Endothelial cell of umbilical vein (primary cell): ENCODE data around the gene TRABD. TPM values are rescaled to one million over a fixed set of nuclear protein-coding genes. Genes with fewer than 3 reads are reported as not detected.

Source experiments
- BruUV-seq: library from RNA; stranded (reverse); fragments of 400-500 nt; replicated peaks from 2 replicates; lab custom pipeline; 2021; lab: Mats Ljungman, UMichigan
- CTCF ChIA-PET: fragments of 300-600, 350-600 bp; sonication (Branson Sonifier 250); formaldehyde crosslinking; loops from one replicate; lab custom pipeline; 2021; ENCODE audit warnings: antibody characterized with exemption, inconsistent platforms; lab: Charles Lee
- POLR2A ChIA-PET: fragments of 300-600, 350-600 bp; sonication (Branson Sonifier 250); formaldehyde crosslinking; loops from one replicate; lab custom pipeline; 2021; ENCODE audit warnings: antibody characterized with exemption, inconsistent platforms; lab: Charles Lee
- DNase-seq: peaks from one replicate; pipeline ENCODE4 v3.0.0-alpha.2; 2011; ENCODE audit warnings: low read depth, low spot score
- FAIRE-seq: peaks from 2 replicates; lab custom pipeline; 2011; peaks lifted over from hg19 to GRCh38; lab: Jason Lieb, UNC
- H2AFZ ChIP-seq: 2 replicates; pipeline ENCODE4 v1.6.0; 2012; ENCODE audit warnings: low read depth, low read length, control low read depth, inconsistent platforms
- H3K27ac ChIP-seq: 2 replicates; pipeline ENCODE4 v1.5.1; 2011; ENCODE audit warnings: low read depth, mild to moderate bottlenecking, control low read depth, low read length, moderate library complexity; ENCODE audit not compliant: insufficient read depth
- H3K27me3 ChIP-seq, 2 experiments: 2 replicates each; pipeline versions ENCODE4 v1.6.0 to v1.6.1; 2011; ENCODE audit warnings: low read length in 2 of 2, mixed read lengths in 1 of 2; ENCODE audit not compliant: control insufficient read depth in 2 of 2, insufficient read depth in 2 of 2
- H3K36me3 ChIP-seq, 2 experiments: 2 replicates in 1 of 2; 3 replicates in 1 of 2; pipeline ENCODE4 v1.5.1; 2011; ENCODE audit warnings: low read length in 2 of 2, mild to moderate bottlenecking in 1 of 2, moderate library complexity in 1 of 2; ENCODE audit not compliant: control insufficient read depth in 2 of 2, insufficient read depth in 2 of 2; ENCODE audit errors: extremely low read depth in 1 of 2
- H3K4me1 ChIP-seq: 3 replicates; pipeline ENCODE4 v1.5.1; 2011; ENCODE audit warnings: mild to moderate bottlenecking, low read length; ENCODE audit not compliant: control insufficient read depth, insufficient read depth; ENCODE audit errors: extremely low read depth
- H3K4me2 ChIP-seq: 2 replicates; pipeline ENCODE4 v1.6.1; 2011; ENCODE audit warnings: low read length, control low read depth, mixed read lengths; ENCODE audit not compliant: insufficient read depth
- H3K4me3 ChIP-seq, 3 experiments: fragments of 200-600 bp in 1 of 3; sonication (generic), shearing (Covaris generic) in 1 of 3; replicated peaks in 1 of 3; 2 replicates each; pipeline ENCODE4 v1.5.1; 2011 to 2016; ENCODE audit warnings: control low read depth in 3 of 3, low read length in 3 of 3, mild to moderate bottlenecking in 2 of 3, inconsistent platforms in 1 of 3, low read depth in 1 of 3, moderate library complexity in 1 of 3; ENCODE audit not compliant: insufficient read depth in 1 of 3
- H3K79me2 ChIP-seq: 2 replicates; pipeline ENCODE4 v1.6.0; 2012; ENCODE audit warnings: low read length, inconsistent platforms; ENCODE audit not compliant: control insufficient read depth, insufficient read depth
- H3K9ac ChIP-seq: replicated peaks from 2 replicates; pipeline ENCODE3; 2011; ENCODE audit warnings: low read length, control low read depth; ENCODE audit not compliant: insufficient read depth; ENCODE audit errors: extremely low read depth
- H3K9me1 ChIP-seq: replicated peaks from 3 replicates; pipeline ENCODE4 v1.6.0; 2011; ENCODE audit warnings: mild to moderate bottlenecking, low read length; ENCODE audit not compliant: control insufficient read depth, insufficient read depth; ENCODE audit errors: extremely low read depth
- H3K9me3 ChIP-seq: replicated peaks from 2 replicates; pipeline ENCODE4 v1.5.1; 2012; ENCODE audit warnings: low read length, inconsistent platforms; ENCODE audit not compliant: control insufficient read depth, insufficient read depth
- H4K20me1 ChIP-seq: replicated peaks from 2 replicates; pipeline ENCODE3; 2011; ENCODE audit warnings: mild to moderate bottlenecking, low read length; ENCODE audit not compliant: control insufficient read depth, insufficient read depth; ENCODE audit errors: extremely low read depth
- EZH2 ChIP-seq: IDR thresholded peaks from 2 replicates; pipeline ENCODE4 v1.6.1; 2012; ENCODE audit warnings: borderline replicate concordance, low read depth, mild to moderate bottlenecking, moderate library complexity, low read length, inconsistent platforms; ENCODE audit not compliant: severe bottlenecking
- FOS ChIP-seq: IDR thresholded peaks from 2 replicates; pipeline ENCODE4 v1.6.1; 2011; ENCODE audit warnings: mild to moderate bottlenecking, low read length, moderate library complexity, borderline replicate concordance; ENCODE audit not compliant: insufficient read depth
- GATA2 ChIP-seq: IDR thresholded peaks from 2 replicates; pipeline ENCODE4 v1.7.0; 2011; ENCODE audit warnings: low read depth, mild to moderate bottlenecking, moderate library complexity, mixed read lengths, low read length; ENCODE audit not compliant: insufficient read length, insufficient read depth
- JUN ChIP-seq: IDR thresholded peaks from 2 replicates; pipeline ENCODE4 v1.6.1; 2011; ENCODE audit warnings: borderline replicate concordance, low read depth; ENCODE audit not compliant: insufficient read length, insufficient read depth
- MYC ChIP-seq: IDR thresholded peaks from one replicate; pipeline ENCODE4 v1.6.1; 2011; ENCODE audit warnings: mild to moderate bottlenecking, low read depth, low read length
- POLR2A ChIP-seq: IDR thresholded peaks from 2 replicates; pipeline ENCODE4 v1.6.1; 2012; ENCODE audit warnings: low read depth, mild to moderate bottlenecking, control low read depth, low read length
- POLR2AphosphoS5 ChIP-seq: IDR thresholded peaks from 2 replicates; pipeline ENCODE4 v1.6.1; 2012; ENCODE audit warnings: low read depth, mild to moderate bottlenecking, control low read depth, low read length, moderate library complexity; ENCODE audit not compliant: insufficient read depth
- dilution Hi-C: fragments of 300-500 bp; cut with MboI; formaldehyde crosslinking; loops from one replicate; pipeline ENCODE4 v1.15.0; 2019; ENCODE audit warnings: low sequenced_read_pairs; ENCODE audit not compliant: extremely low pct_ligation_motif_present
- intact Hi-C: fragments of 100-400 bp; cut with micrococcal nuclease; formaldehyde crosslinking; loops from one replicate; pipeline ENCODE4 v1.10.0; 2022
- polyA plus RNA-seq, 4 experiments: library from polyadenylated mRNA; depleted of rRNA in 3 of 4; stranded (reverse) in 3 of 4; unstranded in 1 of 4; fragments of >200 nt; gene quantifications; 2 replicates each; pipeline versions ENCODE4 v1.2.1 to v1.2.3, GENCODE V29; 2011 to 2012; ENCODE audit warnings: missing spikeins in 1 of 4
- total RNA-seq: library from RNA; stranded (reverse); gene quantifications from 2 replicates; pipeline ENCODE4 v1.2.3, GENCODE V29; 2021
- TF ChIP-seq, protein P1 (sequence below): IDR thresholded peaks from 2 replicates; pipeline ENCODE4 v1.6.1; 2011; ENCODE audit not compliant: insufficient read depth, insufficient read length
- TF ChIP-seq, protein P2 (sequence below), 2 donors: IDR thresholded peaks; 1 replicate in 1 of 2; 2 replicates in 1 of 2; pipeline ENCODE4 v1.5.1; 2011; ENCODE audit warnings: low read length in 2 of 2, mild to moderate bottlenecking in 2 of 2, moderate library complexity in 2 of 2, control low read depth in 1 of 2, inconsistent platforms in 1 of 2, low read depth in 1 of 2; ENCODE audit not compliant: insufficient read depth in 1 of 2; ENCODE audit errors: extremely low read depth in 1 of 2

Gene TRABD
- total and polyA plus RNA-seq, 2 donors (not counting 3 experiments of a cell fraction or from before 2014, with no cell fraction given): 46.8 to 48.4 TPM

DNA sequence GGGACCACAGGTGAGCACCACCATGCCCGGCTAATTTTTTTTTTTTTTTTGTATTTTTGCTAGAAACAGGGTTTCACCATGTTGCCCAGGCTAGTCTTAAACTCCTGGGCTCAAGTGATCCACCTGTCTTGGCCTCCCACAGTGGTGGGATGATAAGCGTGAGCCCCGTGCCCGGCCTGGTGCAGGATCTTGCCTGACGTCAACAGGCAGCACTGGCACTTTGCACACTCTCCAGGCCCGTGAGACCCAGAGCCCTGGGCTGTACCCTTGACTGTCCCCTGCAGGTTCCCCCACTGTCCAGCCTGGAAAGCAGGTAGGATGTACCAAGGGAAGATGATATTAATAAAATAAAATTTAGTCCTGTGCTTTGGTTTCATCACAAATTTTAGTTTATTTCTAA is 44.3 kb upstream of the TRABD start:
- CTCF ChIA-PET: interaction anchor here (1.2 to 2.9 kb wide), 2 partner anchors 110 to 114 kb away, joined by 3 to 9 read pairs; no protein-coding TSS in a partner anchor
- FAIRE-seq: no peak

More for the DNA sequence above, 44.3 kb upstream of the TRABD start:
- TF ChIP-seq POLR2AphosphoS5 (no peak), JUN (no peak), FOS (no peak), MYC (no peak), EZH2 (no peak), GATA2 (no peak), POLR2A (no peak)
- TF ChIP-seq, protein P1, sequence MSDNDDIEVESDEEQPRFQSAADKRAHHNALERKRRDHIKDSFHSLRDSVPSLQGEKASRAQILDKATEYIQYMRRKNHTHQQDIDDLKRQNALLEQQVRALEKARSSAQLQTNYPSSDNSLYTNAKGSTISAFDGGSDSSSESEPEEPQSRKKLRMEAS: no peak
- TF ChIP-seq, protein P2, sequence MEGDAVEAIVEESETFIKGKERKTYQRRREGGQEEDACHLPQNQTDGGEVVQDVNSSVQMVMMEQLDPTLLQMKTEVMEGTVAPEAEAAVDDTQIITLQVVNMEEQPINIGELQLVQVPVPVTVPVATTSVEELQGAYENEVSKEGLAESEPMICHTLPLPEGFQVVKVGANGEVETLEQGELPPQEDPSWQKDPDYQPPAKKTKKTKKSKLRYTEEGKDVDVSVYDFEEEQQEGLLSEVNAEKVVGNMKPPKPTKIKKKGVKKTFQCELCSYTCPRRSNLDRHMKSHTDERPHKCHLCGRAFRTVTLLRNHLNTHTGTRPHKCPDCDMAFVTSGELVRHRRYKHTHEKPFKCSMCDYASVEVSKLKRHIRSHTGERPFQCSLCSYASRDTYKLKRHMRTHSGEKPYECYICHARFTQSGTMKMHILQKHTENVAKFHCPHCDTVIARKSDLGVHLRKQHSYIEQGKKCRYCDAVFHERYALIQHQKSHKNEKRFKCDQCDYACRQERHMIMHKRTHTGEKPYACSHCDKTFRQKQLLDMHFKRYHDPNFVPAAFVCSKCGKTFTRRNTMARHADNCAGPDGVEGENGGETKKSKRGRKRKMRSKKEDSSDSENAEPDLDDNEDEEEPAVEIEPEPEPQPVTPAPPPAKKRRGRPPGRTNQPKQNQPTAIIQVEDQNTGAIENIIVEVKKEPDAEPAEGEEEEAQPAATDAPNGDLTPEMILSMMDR (IDR thresholded peaks at IDR 0.05; ENCODE audit: extremely low read depth in 1 of 2, insufficient read depth in 1 of 2, low read depth in 1 of 2, low read length in 2 of 2): no peak
- no peaks in the 10 kb centered on the region for H3K9me1 ChIP-seq
- H3K9ac ChIP-seq: no peak overlapping the region
- no peak overlapping the region for H2AFZ ChIP-seq
- no TSS peak for BruUV-seq
- no peaks in the 10 kb centered on the region for H3K4me1 ChIP-seq
- no peak overlapping the region for H3K4me3 ChIP-seq
- no peaks in the 10 kb centered on the region for H3K27me3 ChIP-seq
- intact Hi-C loops (no loop called here), dilution Hi-C loops (no loop called here)
- H4K20me1 ChIP-seq: no peaks in the 10 kb centered on the region
- no peak overlapping the region for H3K4me2 ChIP-seq
- DNase-seq: no peak
- peaks cover 23 to 28% of the 10 kb centered on the region in 2 experiments for H3K36me3 ChIP-seq
- H3K27ac ChIP-seq: no peak overlapping the region
- H3K9me3 ChIP-seq: no peaks in the 10 kb centered on the region
- no peaks in the 10 kb centered on the region for H3K79me2 ChIP-seq
- POLR2A ChIA-PET: no interaction called here
